DMS 273 (cell line): ENCODE data around the gene STXBP2.

Experiments
- DNase-seq: peaks from one replicate; lab custom pipeline; 2025; ENCODE audit not compliant: unreplicated experiment; lab: John Stamatoyannopoulos, UW

Gene STXBP2

DNA sequence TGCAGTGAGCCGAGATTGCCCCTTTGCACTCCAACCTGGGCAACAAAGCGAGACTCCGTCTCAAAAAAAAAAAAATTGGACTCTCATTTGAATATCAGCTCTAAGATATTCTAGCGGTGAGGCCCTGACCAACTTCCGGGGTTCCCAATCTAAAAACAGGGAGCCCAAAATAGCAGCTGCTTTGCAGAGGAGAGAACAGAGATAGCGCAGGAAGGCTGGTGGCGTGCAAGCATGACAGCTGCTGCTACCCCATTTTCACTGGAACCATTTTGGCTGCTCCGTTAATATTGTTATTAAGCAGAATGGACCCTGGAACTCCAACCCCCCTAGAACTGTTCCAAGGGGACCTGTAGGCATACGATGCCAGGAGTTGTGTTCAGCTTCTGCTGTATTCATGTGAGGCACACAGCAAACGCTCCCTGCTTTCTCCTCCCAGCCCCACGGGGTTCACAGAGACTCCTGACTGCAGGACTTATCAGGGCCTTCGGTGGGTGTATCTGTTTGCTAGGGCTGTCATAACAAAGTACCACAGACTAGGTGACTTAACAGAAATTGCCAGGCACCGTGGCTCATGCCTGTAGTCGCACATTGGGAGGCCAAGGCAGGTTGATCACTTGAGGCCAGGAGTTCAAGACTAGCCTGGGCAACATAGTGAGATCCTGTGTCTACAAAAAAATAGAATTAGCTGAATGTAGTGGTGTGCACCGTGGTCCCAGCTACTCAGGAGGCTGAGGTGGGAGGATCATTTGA, 11.5 kb downstream of the STXBP2 start:
- no peak for DNase-seq

DNA sequence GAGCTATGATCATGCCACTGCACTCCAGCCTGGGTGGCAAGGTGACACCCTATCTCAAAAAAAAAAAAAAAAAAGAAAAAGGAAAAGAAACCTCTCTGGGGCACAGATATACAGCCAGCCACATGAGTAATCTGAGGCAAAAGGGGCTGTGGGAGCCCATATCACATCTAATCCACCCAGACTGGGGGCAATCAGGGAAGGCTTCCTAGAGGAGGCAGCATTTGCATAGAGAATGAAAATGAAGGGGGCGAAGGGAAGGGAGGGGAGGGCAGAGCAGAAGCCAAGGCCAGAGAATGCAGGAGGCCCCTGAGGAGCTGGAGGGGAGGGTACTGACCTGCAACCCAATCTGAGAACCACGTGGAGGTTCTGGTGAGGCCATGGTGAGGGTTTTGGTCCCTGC, 13.2 kb downstream of the STXBP2 start:
- no peak for DNase-seq

DNA sequence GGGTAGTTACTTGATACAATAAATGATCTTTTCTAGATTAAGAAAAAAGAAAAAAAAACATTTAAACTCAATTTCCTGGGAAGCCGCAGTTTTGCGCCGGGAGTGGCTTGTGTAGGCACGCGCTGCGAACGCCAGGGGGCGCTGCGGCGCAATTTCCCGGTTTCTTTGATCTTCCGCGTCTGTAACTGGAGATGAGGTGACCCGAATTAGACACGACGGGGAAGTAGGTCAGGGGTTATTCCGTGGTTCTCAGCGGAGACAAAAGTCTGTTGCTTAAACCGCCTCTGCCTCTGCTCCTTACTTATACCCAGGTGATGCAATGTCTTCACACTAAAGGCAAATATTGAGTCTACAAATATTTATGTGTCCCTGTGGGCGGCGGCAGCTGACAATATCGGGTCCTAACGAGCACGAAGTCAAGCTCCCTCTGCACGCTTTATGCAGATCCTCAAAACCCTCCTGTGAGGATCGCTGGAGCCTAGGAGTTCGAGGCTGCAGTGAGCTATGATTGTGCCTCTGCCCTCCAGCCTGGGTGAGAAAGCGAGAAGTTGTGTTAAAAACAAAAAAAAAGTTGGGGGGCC, 15.2 kb downstream of the STXBP2 start:
- peak; percentile 92 for DNase-seq

DNA sequence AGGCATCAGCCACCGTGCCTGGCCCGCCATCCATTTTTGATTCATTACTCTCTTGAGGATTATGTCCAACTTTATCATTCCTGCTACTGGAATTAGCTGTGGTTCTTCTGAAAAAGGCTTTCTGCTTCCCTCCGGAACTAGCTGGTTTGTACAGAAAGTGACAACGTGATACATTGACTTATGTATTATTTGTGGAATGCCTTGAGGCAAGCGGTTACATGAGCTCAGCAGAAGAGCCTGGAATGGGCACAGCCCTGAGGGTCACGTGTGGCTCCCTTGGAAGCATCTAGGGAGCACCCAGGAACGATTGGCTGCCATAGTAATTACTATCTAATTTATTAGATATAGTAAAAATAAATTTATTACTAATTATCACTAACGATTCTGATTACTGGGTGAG, 17.5 kb downstream of the STXBP2 start:
- DNase-seq = no peak

DNA sequence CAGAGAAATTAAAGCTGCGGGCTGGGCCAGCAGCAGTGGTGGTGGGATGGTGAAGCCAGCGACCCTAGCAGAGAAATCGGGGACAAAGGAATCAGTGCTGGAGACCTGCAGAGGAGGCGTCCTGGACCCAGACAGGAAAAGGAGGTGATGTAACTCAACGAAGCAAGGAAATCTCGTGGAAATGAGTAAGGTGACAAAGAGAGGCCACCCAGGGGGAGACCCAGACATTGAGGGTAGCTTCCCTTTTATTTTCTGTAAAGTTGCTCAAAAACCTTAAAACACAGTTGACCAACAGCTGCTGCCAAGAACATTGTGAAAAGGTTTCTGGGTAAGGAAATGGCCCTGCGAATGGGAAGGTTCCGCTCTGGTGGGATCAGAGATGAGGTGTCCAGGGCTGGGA, 18.7 kb downstream of the STXBP2 start:
- no peak for DNase-seq

DNA sequence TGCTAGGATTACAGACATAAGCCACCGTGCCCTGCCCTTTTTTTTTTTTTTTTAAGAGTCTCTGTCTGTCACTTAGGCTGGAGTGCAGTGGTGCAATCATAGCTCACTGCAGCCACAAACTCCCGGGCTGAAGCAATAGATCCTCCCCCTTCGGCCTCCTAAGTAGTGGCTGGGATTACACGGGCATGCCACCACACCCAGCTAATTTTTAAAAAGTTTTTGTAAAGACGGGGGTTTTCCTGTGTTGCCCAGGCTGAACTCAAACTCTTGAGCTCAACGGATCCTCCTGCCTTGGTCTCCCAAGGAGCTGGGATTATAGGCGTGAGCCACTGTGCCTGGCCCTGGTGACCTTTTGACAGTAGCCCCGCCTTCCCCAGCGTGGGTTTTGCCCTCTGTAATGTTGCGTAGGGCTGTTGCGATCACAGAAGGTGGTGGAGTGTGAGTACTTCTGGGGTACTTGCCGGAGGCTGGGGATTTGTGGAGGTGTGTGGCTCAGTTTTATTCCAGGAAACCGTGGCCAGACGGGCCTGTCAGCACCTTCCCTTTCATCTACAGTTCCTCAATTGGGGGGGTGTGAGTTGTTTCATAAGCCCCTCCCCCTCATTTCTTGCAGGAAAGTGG, 20.3 kb downstream of the STXBP2 start:
- no peak for DNase-seq

DNA sequence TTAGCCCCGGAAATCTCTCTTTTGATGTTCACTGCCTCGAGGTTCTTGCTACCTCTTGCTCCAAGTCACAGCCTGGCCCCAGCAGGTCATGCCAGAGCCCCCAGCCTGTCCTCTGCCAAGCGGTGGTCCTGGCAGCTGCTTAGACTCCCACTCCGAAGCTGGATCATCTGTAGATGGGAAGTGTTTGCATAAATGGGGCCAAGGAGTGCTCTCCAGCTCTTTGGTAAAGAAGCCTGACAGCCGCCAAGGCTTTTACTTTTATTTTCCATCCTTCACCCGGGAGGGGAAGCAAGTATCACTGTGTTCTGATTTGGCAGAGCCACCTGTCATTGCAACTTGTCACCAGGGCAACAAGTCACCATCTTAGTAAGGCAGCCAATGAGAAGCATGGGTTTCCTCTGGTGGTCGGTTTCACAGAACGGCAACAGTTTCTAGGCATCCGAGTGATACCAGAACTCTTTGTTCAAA, 21.3 kb downstream of the STXBP2 start:
- DNase-seq = peak; percentile 65

DNA sequence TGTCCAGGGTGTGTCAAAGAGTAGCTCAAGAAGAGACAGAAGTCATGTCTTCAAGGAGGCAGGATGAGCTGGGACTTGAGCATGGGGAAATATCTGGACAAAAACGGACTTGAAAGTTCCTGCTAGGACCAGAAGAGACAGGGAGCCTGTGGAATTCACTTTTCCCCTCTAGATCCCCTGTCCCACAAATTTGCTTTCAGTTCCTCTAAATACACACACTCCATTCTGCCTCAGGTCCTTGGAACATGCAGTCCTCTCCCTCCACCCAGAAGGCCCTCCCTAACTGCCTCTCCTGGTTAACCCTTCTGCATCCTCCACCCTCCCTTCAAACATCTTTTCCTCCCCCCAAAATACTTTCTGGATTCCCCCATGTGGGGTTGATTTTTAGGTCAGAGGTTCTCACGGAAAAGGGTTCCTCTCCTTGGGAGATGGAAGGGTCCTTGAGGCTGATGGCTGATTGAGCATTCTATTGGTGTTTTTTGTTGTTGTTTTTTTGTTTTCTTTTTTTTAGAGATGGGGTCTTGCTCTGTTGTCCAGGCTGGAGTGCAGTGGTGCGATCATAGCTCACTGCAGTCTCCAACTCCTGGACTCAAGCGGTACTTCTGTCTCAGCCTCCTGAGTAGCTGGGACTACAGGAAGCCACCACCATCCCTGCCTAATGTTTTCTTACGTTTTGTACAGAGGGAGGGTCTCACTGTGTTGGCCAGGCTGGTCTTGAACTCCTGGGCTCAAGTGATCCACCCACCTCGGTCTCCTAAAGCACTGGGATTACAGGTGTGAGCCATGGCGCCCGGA, 25.0 kb downstream of the STXBP2 start:
- DNase-seq = no peak

DNA sequence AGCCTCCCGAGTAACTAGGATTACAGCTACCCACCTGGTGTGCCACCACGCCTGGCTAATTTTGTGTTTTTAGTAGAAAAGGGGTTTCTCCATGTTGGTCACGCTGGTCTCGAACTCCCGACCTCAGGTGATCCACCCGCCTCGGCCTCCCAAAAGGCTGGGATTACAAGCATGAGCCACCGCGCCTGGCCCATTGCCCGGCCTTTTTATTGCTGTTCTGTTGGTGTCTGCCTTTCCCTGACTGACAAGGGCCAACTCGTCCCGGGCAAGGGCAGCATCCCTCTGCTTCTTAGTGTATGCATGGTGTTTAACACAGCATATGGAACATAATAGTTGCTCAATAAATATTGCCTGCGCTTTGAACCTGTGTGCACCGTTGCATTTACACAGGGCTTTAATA, 25.7 kb downstream of the STXBP2 start:
- peak; percentile 26 for DNase-seq

DNA sequence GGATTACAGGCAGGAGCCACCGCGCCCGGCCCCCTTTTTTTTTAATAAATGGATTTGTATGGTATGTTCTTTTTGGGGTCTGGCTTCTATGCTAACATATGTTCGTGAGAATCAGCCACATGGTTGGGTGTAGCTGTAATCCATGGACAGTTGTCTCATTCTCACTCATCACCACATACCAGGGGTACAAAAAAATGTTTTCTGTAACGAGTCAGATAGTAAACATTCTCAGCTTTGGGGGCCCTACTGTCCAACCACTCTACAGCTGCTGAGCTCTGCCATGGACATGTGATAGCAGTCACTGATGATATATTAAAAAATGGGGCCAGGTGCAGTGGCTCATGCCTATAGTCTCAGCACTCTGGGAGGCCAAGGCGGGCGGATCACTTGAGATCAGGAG, 26.8 kb downstream of the STXBP2 start:
- DNase-seq = no peak

DNA sequence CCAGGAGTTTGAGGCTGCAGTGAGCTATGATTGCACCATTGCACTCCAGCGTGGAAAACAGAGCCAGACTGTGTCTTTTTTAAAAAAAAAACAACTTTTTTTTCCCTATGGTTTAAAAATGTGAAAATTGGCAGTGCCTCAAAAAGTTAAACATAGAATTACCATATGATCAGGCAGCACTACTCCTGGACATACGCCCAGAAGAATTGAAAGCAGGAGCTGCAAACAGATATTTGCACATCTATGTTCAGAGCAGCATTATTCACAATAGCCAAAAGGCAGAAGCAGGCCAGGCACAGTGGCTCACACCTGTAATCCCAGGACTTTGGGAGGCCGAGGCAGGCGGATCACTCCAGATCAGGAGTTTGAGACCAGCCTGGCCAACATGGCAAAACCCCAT, 28.2 kb downstream of the STXBP2 start:
- peak; percentile 37 for DNase-seq

DNA sequence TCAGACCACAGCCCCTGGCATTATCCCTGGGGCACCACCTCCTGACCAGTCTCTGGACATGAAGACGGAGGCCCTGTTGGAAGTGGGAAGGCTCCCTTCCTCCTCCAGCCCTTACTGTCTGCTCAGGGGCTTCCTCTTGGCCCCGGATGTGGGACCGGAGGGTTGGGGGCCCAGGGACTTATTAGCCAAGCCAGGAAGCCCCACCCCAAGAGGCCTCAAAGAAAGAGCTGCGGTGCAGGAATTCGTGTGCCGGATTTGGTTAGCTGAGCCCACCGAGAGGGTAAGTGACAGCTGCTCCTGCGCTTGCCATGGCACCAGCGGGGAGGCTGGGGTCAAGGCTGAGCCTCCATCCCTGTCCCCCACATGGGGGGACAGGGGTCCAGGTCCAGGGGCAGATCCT, 31.9 kb downstream of the STXBP2 start, which contains the start of gene RETN:
RETN (plus strand) TSS at position 208 of the 400 bp plus-strand sequence. CDS start 278 bp downstream, outside the sequence.
- no peak for DNase-seq

DNA sequence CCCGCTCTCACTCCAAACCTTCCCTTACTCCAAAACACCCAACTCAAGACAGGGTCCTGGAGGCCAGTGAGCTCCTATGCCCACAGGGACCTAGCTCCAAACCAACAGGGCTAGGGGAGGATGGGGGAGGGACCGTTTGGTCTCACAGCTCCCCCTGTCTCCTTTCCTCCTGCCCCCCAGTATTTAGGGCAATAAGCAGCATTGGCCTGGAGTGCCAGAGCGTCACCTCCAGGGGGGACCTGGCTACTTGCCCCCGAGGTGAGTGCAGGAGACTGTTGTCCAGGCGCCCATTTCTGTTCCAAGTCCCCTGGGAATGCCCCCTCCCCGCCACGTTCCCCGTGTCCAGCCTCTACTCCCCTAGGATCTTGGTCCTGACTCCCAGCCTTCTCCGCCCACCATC, 32.7 kb downstream of the STXBP2 start:
- no peak for DNase-seq

DNA sequence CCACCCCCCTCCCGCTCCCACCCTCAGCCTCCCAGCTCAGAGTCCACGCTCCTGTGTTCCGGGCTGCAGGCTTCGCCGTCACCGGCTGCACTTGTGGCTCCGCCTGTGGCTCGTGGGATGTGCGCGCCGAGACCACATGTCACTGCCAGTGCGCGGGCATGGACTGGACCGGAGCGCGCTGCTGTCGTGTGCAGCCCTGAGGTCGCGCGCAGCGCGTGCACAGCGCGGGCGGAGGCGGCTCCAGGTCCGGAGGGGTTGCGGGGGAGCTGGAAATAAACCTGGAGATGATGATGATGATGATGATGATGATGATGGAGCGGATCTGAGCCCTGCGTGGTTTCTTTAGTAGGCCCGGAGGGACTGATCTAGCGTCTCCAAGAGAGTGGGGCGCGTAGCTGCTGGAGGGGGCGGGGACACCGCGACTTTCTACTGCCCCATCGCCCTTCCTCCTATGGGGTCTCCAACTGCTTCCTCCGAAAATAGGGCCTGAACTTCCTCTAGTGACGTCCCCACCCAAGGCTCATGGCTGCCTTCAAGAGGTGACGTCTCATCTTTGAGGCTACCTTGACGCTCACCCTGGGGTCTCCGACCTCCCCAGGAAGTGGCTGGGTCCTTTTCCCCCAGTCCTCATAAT, 33.4 kb downstream of the STXBP2 start:
- peak; percentile 71 for DNase-seq

DNA sequence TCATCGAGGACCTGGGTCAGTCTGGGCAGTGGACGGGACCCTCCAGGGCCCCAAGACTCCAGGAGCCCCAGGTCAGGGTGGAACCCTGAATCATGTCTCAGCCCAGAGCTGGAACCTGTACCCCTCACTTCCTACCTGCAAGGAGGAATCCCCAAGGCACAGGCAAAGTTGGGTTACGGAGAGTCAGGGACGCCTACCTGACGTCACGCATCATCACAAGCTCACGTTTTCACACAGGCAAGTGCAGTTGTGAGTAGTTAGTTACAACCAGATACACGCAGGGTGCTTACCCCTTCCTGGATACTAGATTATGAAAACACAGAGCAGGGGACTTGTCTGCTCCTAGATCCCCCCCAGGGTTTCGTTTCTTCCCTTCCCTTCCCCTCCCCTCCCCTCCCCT, 33.9 kb downstream of the STXBP2 start:
- no peak for DNase-seq

DNA sequence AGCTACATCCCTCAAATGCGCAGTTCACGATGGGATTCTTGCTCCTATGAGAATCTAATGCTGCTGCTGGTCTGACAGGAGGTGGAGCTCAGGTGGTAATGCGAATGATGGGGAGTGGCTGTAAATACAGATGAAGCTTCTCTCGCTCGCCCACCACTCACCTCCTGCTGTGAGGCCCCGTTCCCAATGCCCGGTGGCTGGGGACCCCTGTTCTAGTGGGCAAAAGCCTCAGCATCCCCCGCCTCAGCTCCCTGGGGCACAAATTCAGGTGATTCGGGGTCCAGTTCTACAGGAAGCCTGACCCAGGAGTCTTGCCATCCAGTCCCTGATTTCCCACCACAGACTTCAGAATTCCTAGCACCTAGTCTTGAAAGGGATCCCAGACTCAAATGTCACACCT, 35.6 kb downstream of the STXBP2 start:
- no peak for DNase-seq

DNA sequence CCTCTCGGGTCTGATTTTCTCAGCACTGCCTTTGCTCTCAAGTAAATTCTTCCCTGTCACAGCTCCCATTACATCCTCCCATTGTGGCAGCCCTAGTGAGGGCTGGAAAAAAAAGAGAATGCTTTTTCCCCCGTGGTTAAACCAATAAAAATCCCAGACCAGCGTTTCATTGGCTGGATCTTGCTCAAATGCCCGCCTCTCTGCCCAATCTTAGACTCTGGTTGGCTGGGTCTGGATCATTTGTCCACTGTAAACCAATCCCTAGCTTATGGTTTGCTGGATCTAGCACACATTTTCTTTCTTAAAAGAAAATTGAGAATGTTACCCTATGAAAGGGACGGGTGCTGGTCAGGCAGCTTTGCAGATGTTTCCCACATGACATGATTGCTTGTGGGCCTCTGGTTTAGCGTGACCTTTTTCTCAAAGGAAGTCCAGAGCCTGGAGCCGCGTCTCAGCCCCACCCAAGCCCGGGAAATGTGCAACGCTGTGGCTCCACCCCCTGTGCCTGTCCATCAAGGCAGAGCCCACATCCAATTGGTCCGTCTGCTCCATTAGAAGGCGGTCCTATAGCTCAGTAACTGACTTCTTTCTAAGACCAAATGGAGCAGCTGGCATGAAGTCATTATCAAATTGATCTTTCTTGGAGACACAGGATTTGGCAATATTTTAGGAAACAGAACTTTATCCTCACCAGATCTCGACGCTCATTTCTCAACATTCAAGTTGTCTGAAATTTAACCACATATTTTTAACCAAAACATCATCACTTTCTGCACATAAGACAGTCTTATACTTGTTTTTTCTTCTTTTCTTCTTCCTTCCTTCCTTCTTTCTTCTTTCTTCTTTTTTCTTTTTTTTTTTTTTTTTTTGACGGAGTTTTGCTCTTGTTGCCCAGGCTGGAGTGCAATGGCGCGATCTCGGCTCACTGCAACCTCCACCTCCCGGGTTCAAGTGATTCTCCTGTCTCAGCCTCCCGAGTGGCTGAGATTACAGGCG, 37.4 kb downstream of the STXBP2 start:
- DNase-seq = peak; percentile 93

DNA sequence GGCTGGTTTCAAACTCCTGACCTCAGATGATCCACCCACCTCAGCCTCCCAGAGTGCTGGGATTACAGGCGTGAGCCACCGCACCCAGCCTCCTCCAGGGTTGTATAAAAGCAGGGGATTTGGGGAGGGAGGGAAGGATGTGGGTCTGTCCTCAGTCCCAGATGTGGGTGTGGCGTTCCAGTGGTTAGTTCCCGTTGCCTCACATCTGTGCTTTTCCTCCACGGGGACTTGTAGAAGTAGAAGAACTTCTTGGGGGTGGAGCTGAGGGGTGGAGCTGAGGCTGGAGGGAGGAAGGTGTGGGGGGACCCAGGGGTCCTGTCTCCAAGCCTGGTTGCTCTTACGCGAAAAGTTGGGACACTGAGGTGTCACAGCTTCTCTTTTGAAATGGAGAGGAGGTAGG, 39.5 kb downstream of the STXBP2 start:
- no peak for DNase-seq

DNA sequence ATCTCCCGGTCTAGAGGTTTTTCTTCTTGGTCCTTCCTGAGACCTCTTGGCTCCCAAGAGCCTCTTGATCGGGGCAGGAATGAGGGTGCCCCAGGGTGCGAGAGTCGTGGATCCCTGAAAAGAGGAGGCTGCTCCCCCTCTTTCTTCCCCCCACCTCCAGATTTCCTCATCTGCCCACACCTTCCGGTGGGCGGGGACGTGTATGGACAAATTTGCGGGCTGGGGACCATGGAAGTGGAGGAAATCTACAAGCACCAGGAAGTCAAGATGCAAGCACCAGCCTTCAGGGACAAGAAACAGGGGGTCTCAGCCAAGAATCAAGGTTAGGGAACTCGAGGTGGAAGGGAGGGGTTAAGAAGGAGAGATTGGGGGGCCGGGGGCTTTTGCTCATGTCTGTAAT, 39.9 kb downstream of the STXBP2 start, which contains the start of gene MCEMP1:
MCEMP1 (plus strand) TSS at position 237 of the 400 bp plus-strand sequence; CDS start at position 268, 31 bp downstream.
- no peak for DNase-seq
